ENCODE results near the gene CEBPG. TPM values are rescaled to one million over a fixed set of nuclear protein-coding genes. Genes with fewer than 3 reads are reported as not detected.

The CEBPG gene
- total RNA-seq, 1 experiment from 2014 or later = 39.5 TPM

GRCh38 chr19:33413868-33414666 lies 40.6 kb downstream of the CEBPG start:
- no peak for DNase-seq
- Mint-ChIP-seq H3K4me3 (ENCODE audit: low read depth, unreplicated experiment) (no peak overlapping the region), H3K27ac (ENCODE audit: unreplicated experiment) (no peak overlapping the region), H3K4me1 (ENCODE audit: low read depth, unreplicated experiment) (peaks cover 8% of the 10 kb centered on the region), H3K9me3 (ENCODE audit: low read depth, unreplicated experiment) (no peaks in the 10 kb centered on the region), H3K36me3 (ENCODE audit: insufficient read depth, unreplicated experiment) (peaks cover 3% of the 10 kb centered on the region), H3K27me3 (ENCODE audit: unreplicated experiment) (no peaks in the 10 kb centered on the region)
- intact Hi-C loops (cut with micrococcal nuclease; ENCODE audit: unreplicated experiment) = no loop called here
- CTCF ChIA-PET = no interaction called here
- BruUV-seq (replicated peaks) = no TSS peak
- TF ChIP-seq CTCF (IDR thresholded peaks at IDR 0.05; ENCODE audit: unreplicated experiment) = no peak

GRCh38 chr19:33414667-33415605 lies 41.4 kb downstream of the CEBPG start:
- H3K27ac Mint-ChIP-seq (ENCODE audit: unreplicated experiment) = no peak overlapping the region

GRCh38 chr19:33416307-33417215 lies 43.1 kb downstream of the CEBPG start:
- no TSS peak for BruUV-seq (replicated peaks)
- Mint-ChIP-seq H3K27ac (ENCODE audit: unreplicated experiment) (no peak overlapping the region), H3K27me3 (ENCODE audit: unreplicated experiment) (no peaks in the 10 kb centered on the region), H3K4me1 (ENCODE audit: low read depth, unreplicated experiment) (peaks cover 8% of the 10 kb centered on the region), H3K36me3 (ENCODE audit: insufficient read depth, unreplicated experiment) (peaks cover 3% of the 10 kb centered on the region), H3K9me3 (ENCODE audit: low read depth, unreplicated experiment) (no peaks in the 10 kb centered on the region), H3K4me3 (ENCODE audit: low read depth, unreplicated experiment) (no peak overlapping the region)
- peak; percentile 87 for DNase-seq
- intact Hi-C loops (cut with micrococcal nuclease; ENCODE audit: unreplicated experiment) = loop anchor here (1.0 kb wide), 1 partner anchor 355 kb away; no protein-coding TSS in a partner anchor
- CTCF ChIA-PET = interaction anchor here (0.6 to 1.4 kb wide), 8 partner anchors 8 to 465 kb away, joined by 3 to 16 read pairs (median 4); no protein-coding TSS in a partner anchor
- TF ChIP-seq CTCF (IDR thresholded peaks at IDR 0.05; ENCODE audit: unreplicated experiment) = peak; percentile 85

More at GRCh38 chr19:33414667-33415605, 41.4 kb downstream of the CEBPG start:
- Mint-ChIP-seq H3K4me3 (ENCODE audit: low read depth, unreplicated experiment) (no peak overlapping the region), H3K36me3 (ENCODE audit: insufficient read depth, unreplicated experiment) (peaks cover 3% of the 10 kb centered on the region), H3K9me3 (ENCODE audit: low read depth, unreplicated experiment) (no peaks in the 10 kb centered on the region), H3K4me1 (ENCODE audit: low read depth, unreplicated experiment) (peaks cover 8% of the 10 kb centered on the region), H3K27me3 (ENCODE audit: unreplicated experiment) (no peaks in the 10 kb centered on the region)
- no peak for TF ChIP-seq CTCF (IDR thresholded peaks at IDR 0.05; ENCODE audit: unreplicated experiment)
- CTCF ChIA-PET = interaction anchor here (1.4 kb wide), 1 partner anchor 16 kb away, joined by 16 read pairs; no protein-coding TSS in a partner anchor
- BruUV-seq (replicated peaks) = no TSS peak
- intact Hi-C loops (cut with micrococcal nuclease; ENCODE audit: unreplicated experiment) = no loop called here
- DNase-seq = no peak

- H3K4me3 Mint-ChIP-seq (ENCODE audit: low read depth, unreplicated experiment) = no peak overlapping the region
- CTCF ChIA-PET = no interaction called here
- H3K9me3 Mint-ChIP-seq (ENCODE audit: low read depth, unreplicated experiment) = no peaks in the 10 kb centered on the region
- BruUV-seq (replicated peaks) = no TSS peak
- H3K27me3 Mint-ChIP-seq (ENCODE audit: unreplicated experiment) = no peaks in the 10 kb centered on the region
- intact Hi-C loops (cut with micrococcal nuclease; ENCODE audit: unreplicated experiment) = no loop called here
- DNase-seq = no peak
- peaks cover 3% of the 10 kb centered on the region for H3K36me3 Mint-ChIP-seq (ENCODE audit: insufficient read depth, unreplicated experiment)
- H3K27ac Mint-ChIP-seq (ENCODE audit: unreplicated experiment) = no peak overlapping the region
- no peak for TF ChIP-seq CTCF (IDR thresholded peaks at IDR 0.05; ENCODE audit: unreplicated experiment)
- peaks cover 8% of the 10 kb centered on the region for H3K4me1 Mint-ChIP-seq (ENCODE audit: low read depth, unreplicated experiment)
These were observed 44.2 kb downstream of the CEBPG start for GRCh38 chr19:33417751-33418150.

Data from Calu3 (cell line).